LNCAP (cell line): ENCODE data around the gene DENND4C.

Experiments used
- CTCF ChIP-seq: fragments of 450-650 bp; IDR thresholded peaks from 2 replicates; pipeline ENCODE4 v1.5.1; 2017; ENCODE audit warnings: mild to moderate bottlenecking

DENND4C gene

GRCh38 chr9:19192202-19193028 lies 38.1 kb upstream of the DENND4C start:
- no peak for TF ChIP-seq CTCF

GRCh38 chr9:19193029-19193324 lies 37.5 kb upstream of the DENND4C start:
- TF ChIP-seq CTCF: no peak

- no peak for TF ChIP-seq CTCF
Measured at GRCh38 chr9:19198406-19198805, 32.1 kb upstream of the DENND4C start.

GRCh38 chr9:19199012-19199411 lies 31.5 kb upstream of the DENND4C start:
- no peak for TF ChIP-seq CTCF

GRCh38 chr9:19200229-19200628 lies 30.3 kb upstream of the DENND4C start:
- TF ChIP-seq CTCF: no peak

GRCh38 chr9:19201899-19202891 lies 28.3 kb upstream of the DENND4C start:
- TF ChIP-seq CTCF: no peak

- no peak for TF ChIP-seq CTCF
Measured at GRCh38 chr9:19203058-19203457, 27.4 kb upstream of the DENND4C start.
